ENCODE measurements around the gene BCAS3.

- TF ChIP-seq CTCF (IDR thresholded peaks at IDR 0.05): no peak
- TF ChIP-seq EZH2 (IDR thresholded peaks at IDR 0.05; ENCODE audit: borderline replicate concordance, insufficient read depth, low read depth, low read length, poor library complexity, severe bottlenecking): no peak
These were observed 213.5 kb downstream of the BCAS3 start for GRCh38 chr17:60891149-60891548.
